ENCODE results near the gene TTC28.

- TF ChIP-seq ZBTB8A (tag by site-specific recombination; IDR thresholded peaks at IDR 0.05) = no peak
- TF ChIP-seq, protein P1, sequence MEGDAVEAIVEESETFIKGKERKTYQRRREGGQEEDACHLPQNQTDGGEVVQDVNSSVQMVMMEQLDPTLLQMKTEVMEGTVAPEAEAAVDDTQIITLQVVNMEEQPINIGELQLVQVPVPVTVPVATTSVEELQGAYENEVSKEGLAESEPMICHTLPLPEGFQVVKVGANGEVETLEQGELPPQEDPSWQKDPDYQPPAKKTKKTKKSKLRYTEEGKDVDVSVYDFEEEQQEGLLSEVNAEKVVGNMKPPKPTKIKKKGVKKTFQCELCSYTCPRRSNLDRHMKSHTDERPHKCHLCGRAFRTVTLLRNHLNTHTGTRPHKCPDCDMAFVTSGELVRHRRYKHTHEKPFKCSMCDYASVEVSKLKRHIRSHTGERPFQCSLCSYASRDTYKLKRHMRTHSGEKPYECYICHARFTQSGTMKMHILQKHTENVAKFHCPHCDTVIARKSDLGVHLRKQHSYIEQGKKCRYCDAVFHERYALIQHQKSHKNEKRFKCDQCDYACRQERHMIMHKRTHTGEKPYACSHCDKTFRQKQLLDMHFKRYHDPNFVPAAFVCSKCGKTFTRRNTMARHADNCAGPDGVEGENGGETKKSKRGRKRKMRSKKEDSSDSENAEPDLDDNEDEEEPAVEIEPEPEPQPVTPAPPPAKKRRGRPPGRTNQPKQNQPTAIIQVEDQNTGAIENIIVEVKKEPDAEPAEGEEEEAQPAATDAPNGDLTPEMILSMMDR (tag by site-specific recombination; IDR thresholded peaks at IDR 0.05) = 0 out of 2 replicates have a peak, but pooled peaks have one; percentile 26
- no peak for TF ChIP-seq ZNF274 (IDR thresholded peaks at IDR 0.05; ENCODE audit: low read length)
- TF ChIP-seq ZNF274 (tag by site-specific recombination; IDR thresholded peaks at IDR 0.05; ENCODE audit: borderline replicate concordance) = no peak
- TF ChIP-seq OVOL3 (tag by site-specific recombination; IDR thresholded peaks at IDR 0.05) = no peak
- no peak for TF ChIP-seq ZNF561 (tag by site-specific recombination; IDR thresholded peaks at IDR 0.05; ENCODE audit: borderline replicate concordance)
- TF ChIP-seq ZNF133 (tag by site-specific recombination; IDR thresholded peaks at IDR 0.05) = no peak
- TF ChIP-seq ZNF513 (tag by site-specific recombination; IDR thresholded peaks at IDR 0.05) = no peak
- no peak for TF ChIP-seq SP3 (tag by site-specific recombination; IDR thresholded peaks at IDR 0.05)
- peak; percentile 46 for TF ChIP-seq KLF1 (tag by site-specific recombination; IDR thresholded peaks at IDR 0.05)
- peak; percentile 71 for TF ChIP-seq ZNF600 (tag by site-specific recombination; IDR thresholded peaks at IDR 0.05)
- no peak for TF ChIP-seq ZNF658 (tag by site-specific recombination; IDR thresholded peaks at IDR 0.05)
- TF ChIP-seq ZNF146 (tag by site-specific recombination; IDR thresholded peaks at IDR 0.05) = no peak
Measured at GRCh38 chr22:27990879-27991278, 688.8 kb downstream of the TTC28 start.

All from HEK293 (cell line).